Natural killer cell treated with Interleukin-12 subunit alpha and Interleukin-12 subunit beta and Interleukin-15 and Interleukin-18, amount 100 ng/mL, for 72 hours (primary cell): ENCODE results near the gene CMIP. TPM values are rescaled to one million over a fixed set of nuclear protein-coding genes. Genes with fewer than 3 reads are reported as not detected.
A peak's percentile ranks its signal among the peaks of the same experiment; 100 is the strongest.

Experiments used
- ATAC-seq, 2 donors: fragments of 150-1000 bp; cut with Tn5 transposase in 1 of 2; sonication (Bioruptor Pico), chemical (Tn5 transposase) in 1 of 2; 2 replicates each; pipeline ENCODE4 v1.10.0; 2021
- DNase-seq: peaks from one replicate; pipeline ENCODE4 v3.0.0; 2022; ENCODE audit warnings: low spot score
- H3K27ac Mint-ChIP-seq, 2 donors: 1 replicate in 1 of 2; 2 replicates in 1 of 2; pipeline ENCODE4 v1.8.0; 2022; ENCODE audit warnings: mixed read lengths in 2 of 2, mild to moderate bottlenecking in 1 of 2, moderate library complexity in 1 of 2
- H3K27me3 Mint-ChIP-seq, 2 donors: 1 replicate in 1 of 2; 2 replicates in 1 of 2; pipeline ENCODE4 v1.8.0; 2022; ENCODE audit warnings: mixed read lengths in 2 of 2
- H3K36me3 Mint-ChIP-seq: one replicate; pipeline ENCODE4 v1.8.0; 2022; ENCODE audit warnings: mixed read lengths
- H3K4me1 Mint-ChIP-seq, 2 donors: 1 replicate in 1 of 2; 2 replicates in 1 of 2; pipeline ENCODE4 v1.8.0; 2022; ENCODE audit warnings: low read depth in 2 of 2, mixed read lengths in 2 of 2, mild to moderate bottlenecking in 1 of 2
- H3K4me3 Mint-ChIP-seq: one replicate; pipeline ENCODE4 v1.8.0; 2022; ENCODE audit warnings: mixed read lengths
- H3K9me3 Mint-ChIP-seq: 2 replicates; pipeline ENCODE4 v1.8.0; 2022; ENCODE audit warnings: mixed read lengths
- total RNA-seq, 2 donors: library from RNA; stranded (reverse); gene quantifications; one replicate each; pipeline ENCODE4 v1.2.3, GENCODE V29; 2022

Gene CMIP
- total RNA-seq, 2 donors from 2014 or later = 48.0 to 57.6 TPM

DNA sequence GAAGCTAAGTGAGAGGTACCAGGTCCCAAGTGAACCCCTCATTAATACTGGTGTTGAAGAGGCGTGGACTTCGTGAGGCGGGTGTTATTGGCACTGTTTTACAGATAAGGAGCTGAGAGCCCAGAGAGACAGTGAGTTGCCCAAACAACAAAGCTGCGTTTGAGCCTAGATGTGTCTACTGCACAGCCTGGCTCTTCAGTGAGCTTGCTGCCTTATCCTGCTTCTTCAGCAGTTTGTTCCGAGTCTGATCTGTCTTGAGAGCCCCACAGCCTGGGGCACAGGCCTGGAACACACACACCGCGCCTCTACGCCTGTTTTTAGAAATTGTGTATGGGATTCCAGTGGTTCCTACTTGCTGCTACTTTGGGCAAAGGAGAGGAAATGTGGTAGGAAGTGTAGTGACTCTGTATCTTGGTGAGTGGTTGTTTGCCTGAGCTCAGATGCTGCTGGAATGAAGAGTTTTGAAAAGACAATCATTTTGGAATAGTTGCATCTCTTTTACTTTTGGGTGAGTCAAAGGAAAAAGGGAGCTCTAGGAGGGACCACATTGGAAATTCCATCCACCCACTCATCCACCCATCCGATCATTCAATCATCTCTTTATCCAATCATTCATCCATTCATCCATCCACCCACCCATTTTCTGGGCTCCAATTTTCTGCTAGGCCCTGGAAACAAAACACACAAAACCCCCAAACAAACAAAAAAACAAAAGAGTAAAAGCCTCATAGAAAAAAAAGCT, 312.2 kb downstream of the CMIP start:
- Mint-ChIP-seq H3K27ac (peak overlapping the region in 1 of 2 donors; percentile 50), H3K9me3 (no peaks in the 10 kb centered on the region), H3K4me3 (no peak overlapping the region), H3K4me1 (peaks cover 14 to 21% of the 10 kb centered on the region in 2 donors), H3K36me3 (no peaks in the 10 kb centered on the region), H3K27me3 (no peaks in the 10 kb centered on the region)
- DNase-seq (no peak), ATAC-seq (no peak)

DNA sequence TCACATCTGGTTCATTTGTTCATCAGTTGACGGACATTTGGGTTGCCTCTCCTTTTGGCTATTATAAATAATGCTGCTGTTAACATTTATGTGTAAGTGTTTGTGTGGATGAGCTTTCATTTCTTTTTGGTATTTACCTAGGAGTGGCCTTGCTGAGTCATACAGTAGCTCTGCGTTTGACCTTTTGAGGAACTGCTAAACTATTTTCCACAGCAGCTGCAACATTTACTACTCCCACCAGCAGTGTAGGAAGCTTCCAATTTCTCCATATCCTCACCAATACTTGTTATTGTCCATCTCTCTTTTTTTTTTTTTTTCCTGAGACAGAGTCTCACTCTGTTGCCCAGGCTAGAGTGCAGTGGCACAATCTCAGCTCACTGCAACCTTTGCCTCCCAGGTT, 313.8 kb downstream of the CMIP start:
- Mint-ChIP-seq H3K9me3 (no peaks in the 10 kb centered on the region), H3K27ac (no peak overlapping the region)

More for the DNA sequence above, 313.8 kb downstream of the CMIP start:
- no peaks in the 10 kb centered on the region for H3K36me3 Mint-ChIP-seq
- ATAC-seq (no peak), DNase-seq (no peak)
- H3K4me1 Mint-ChIP-seq = peaks cover 14 to 15% of the 10 kb centered on the region in 2 donors
- no peak overlapping the region for H3K4me3 Mint-ChIP-seq
- H3K27me3 Mint-ChIP-seq = no peaks in the 10 kb centered on the region

Other genes with a start within 250 kb of the CMIP start
- gene BCO1, start 206.1 kb upstream of the CMIP start, total RNA-seq = not detected
- gene GAN, start 129.8 kb upstream of the CMIP start, total RNA-seq = 10 to 100 TPM; 11.0 to 15.8 TPM